SK-N-SH treated with all-trans-retinoic acid at 6 μM for 48 hours (cell line): Measurements from ENCODE around the gene SUDS3.

Source experiments
- ATAC-seq: fragments of 200-7000 bp; cut with Tn5 transposase; 3 replicates; pipeline ENCODE4 v1.9.1; 2020; ENCODE audit warnings: mild to moderate bottlenecking, moderate library complexity
- ARNTL ChIP-seq: fragments of 450-650 bp; formaldehyde crosslinking; IDR thresholded peaks from 2 replicates; pipeline ENCODE4 v1.5.0; 2020; ENCODE audit warnings: low read depth, mild to moderate bottlenecking, moderate library complexity, borderline replicate concordance
- CSDC2 ChIP-seq: fragments of 250-450 bp; sonication (Bioruptor Pico); IDR thresholded peaks from 2 replicates; pipeline ENCODE4 v1.5.0; 2020; ENCODE audit warnings: mild to moderate bottlenecking, moderate library complexity
- ESRRG ChIP-seq: fragments of 250-450 bp; sonication (Bioruptor Pico); IDR thresholded peaks from 2 replicates; pipeline ENCODE4 v1.6.1; 2021; ENCODE audit warnings: mild to moderate bottlenecking
- GLIS3 ChIP-seq: fragments of 250-450 bp; sonication (Bioruptor Pico); IDR thresholded peaks from 2 replicates; pipeline ENCODE4 v1.5.0; 2020; ENCODE audit warnings: mild to moderate bottlenecking, moderate library complexity
- ISL1 ChIP-seq: fragments of 250-450 bp; sonication (Bioruptor Pico); IDR thresholded peaks from 2 replicates; pipeline ENCODE4 v2.1.2; 2022; ENCODE audit warnings: mild to moderate bottlenecking, moderate library complexity
- OSR1 ChIP-seq: fragments of 250-450 bp; sonication (Bioruptor Pico); IDR thresholded peaks from 2 replicates; pipeline ENCODE4 v1.8.0; 2022; ENCODE audit warnings: moderate library complexity, mild to moderate bottlenecking, inconsistent platforms
- PPARA ChIP-seq: fragments of 250-450 bp; sonication (Bioruptor Pico); IDR thresholded peaks from 2 replicates; pipeline ENCODE4 v1.5.0; 2020; ENCODE audit warnings: mild to moderate bottlenecking, borderline replicate concordance
- SNAI2 ChIP-seq: fragments of 250-450 bp; sonication (Bioruptor Pico); IDR thresholded peaks from 2 replicates; pipeline ENCODE4 v1.5.0; 2020; ENCODE audit warnings: mild to moderate bottlenecking, moderate library complexity
- TCF4 ChIP-seq: fragments of 250-450 bp; sonication (Bioruptor Pico); IDR thresholded peaks from 2 replicates; pipeline ENCODE4 v1.8.0; 2021; ENCODE audit warnings: mild to moderate bottlenecking, moderate library complexity, borderline replicate concordance
- TOX ChIP-seq: fragments of 250-450 bp; sonication (Bioruptor Pico); IDR thresholded peaks from 2 replicates; pipeline ENCODE4 v1.8.0; 2021; ENCODE audit warnings: mild to moderate bottlenecking, moderate library complexity, borderline replicate concordance
- ZC3H10 ChIP-seq: fragments of 250-450 bp; sonication (Bioruptor Pico); IDR thresholded peaks from 2 replicates; pipeline ENCODE4 v1.5.1; 2021; ENCODE audit warnings: mild to moderate bottlenecking, moderate library complexity
- ZFP3 ChIP-seq: fragments of 250-450 bp; sonication (Bioruptor Pico); IDR thresholded peaks from 2 replicates; pipeline ENCODE4 v1.5.0; 2020; ENCODE audit warnings: mild to moderate bottlenecking, moderate library complexity
- ZNF565 ChIP-seq: fragments of 450-650 bp; formaldehyde crosslinking; conservative IDR thresholded peaks from 2 replicates; pipeline ENCODE4 v1.5.0; 2020; ENCODE audit warnings: low read depth, mild to moderate bottlenecking, moderate library complexity
- ZNF70 ChIP-seq: fragments of 450-650 bp; formaldehyde crosslinking; IDR thresholded peaks from 2 replicates; pipeline ENCODE4 v1.5.0; 2020; ENCODE audit warnings: mild to moderate bottlenecking, moderate library complexity
- ZNF8 ChIP-seq: fragments of 450-650 bp; formaldehyde crosslinking; IDR thresholded peaks from 2 replicates; pipeline ENCODE4 v1.5.0; 2020; ENCODE audit warnings: mild to moderate bottlenecking, moderate library complexity
- TF ChIP-seq, protein P1 (sequence below): fragments of 250-450 bp; sonication (Bioruptor Pico); IDR thresholded peaks from 2 replicates; pipeline ENCODE4 v1.8.0; 2021; ENCODE audit warnings: low read depth, mild to moderate bottlenecking, moderate library complexity, borderline replicate concordance
- TF ChIP-seq, protein P2 (sequence below): fragments of 250-450 bp; sonication (Bioruptor Pico); IDR thresholded peaks from 2 replicates; pipeline ENCODE4 v1.8.0; 2020; ENCODE audit warnings: mild to moderate bottlenecking, moderate library complexity, borderline replicate concordance
- TF ChIP-seq, protein P3 (sequence below): fragments of 250-450 bp; sonication (Bioruptor Pico); IDR thresholded peaks from 2 replicates; pipeline ENCODE4 v1.5.1; 2021; ENCODE audit warnings: mild to moderate bottlenecking, moderate library complexity
- TF ChIP-seq, protein P4 (sequence below): fragments of 250-450 bp; sonication (Bioruptor Pico); IDR thresholded peaks from 2 replicates; pipeline ENCODE4 v1.5.0; 2020; ENCODE audit warnings: mild to moderate bottlenecking, moderate library complexity

Gene SUDS3

DNA sequence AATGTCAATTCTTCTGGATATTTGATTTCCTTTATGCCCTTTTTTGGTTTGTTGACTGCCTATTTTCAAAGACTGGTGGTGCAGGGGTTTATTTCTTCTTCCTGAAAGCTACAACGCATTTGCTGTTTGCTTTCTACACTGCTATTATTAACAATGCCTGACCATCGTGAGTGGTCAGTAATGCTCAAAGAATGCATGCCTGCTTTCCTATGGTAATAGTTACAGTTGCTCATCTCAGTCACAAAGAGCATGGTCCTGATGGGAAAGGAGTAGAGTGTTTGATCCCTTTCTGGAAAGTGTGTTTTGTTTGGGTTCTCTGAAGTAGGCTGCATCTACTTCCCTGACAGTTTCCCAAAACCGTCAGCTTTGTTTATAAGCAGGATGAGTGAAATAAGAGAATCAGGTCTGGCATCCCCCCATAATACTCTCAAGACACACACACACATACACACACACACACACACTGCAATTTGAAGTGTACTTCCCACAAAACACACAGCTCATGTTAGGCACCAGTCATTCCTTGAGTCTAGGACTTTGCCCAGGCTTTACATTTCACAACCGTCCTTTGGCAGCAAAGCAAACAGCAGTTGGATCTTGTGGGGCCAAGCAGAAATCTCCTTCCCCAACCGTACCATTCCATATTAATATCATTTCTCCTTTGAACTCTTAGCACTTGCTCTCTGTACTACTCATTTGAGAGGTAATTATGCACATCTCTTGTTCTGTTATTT is 56.6 kb downstream of the SUDS3 start:
- ATAC-seq = peak; percentile 57; the same call in 2 of the 3 replicates
- TF ChIP-seq, protein P1, sequence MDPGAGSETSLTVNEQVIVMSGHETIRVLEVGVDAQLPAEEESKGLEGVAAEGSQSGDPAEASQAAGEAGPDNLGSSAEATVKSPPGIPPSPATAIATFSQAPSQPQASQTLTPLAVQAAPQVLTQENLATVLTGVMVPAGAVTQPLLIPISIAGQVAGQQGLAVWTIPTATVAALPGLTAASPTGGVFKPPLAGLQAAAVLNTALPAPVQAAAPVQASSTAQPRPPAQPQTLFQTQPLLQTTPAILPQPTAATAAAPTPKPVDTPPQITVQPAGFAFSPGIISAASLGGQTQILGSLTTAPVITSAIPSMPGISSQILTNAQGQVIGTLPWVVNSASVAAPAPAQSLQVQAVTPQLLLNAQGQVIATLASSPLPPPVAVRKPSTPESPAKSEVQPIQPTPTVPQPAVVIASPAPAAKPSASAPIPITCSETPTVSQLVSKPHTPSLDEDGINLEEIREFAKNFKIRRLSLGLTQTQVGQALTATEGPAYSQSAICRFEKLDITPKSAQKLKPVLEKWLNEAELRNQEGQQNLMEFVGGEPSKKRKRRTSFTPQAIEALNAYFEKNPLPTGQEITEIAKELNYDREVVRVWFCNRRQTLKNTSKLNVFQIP (CRISPR knock-in tag) = no peak

DNA sequence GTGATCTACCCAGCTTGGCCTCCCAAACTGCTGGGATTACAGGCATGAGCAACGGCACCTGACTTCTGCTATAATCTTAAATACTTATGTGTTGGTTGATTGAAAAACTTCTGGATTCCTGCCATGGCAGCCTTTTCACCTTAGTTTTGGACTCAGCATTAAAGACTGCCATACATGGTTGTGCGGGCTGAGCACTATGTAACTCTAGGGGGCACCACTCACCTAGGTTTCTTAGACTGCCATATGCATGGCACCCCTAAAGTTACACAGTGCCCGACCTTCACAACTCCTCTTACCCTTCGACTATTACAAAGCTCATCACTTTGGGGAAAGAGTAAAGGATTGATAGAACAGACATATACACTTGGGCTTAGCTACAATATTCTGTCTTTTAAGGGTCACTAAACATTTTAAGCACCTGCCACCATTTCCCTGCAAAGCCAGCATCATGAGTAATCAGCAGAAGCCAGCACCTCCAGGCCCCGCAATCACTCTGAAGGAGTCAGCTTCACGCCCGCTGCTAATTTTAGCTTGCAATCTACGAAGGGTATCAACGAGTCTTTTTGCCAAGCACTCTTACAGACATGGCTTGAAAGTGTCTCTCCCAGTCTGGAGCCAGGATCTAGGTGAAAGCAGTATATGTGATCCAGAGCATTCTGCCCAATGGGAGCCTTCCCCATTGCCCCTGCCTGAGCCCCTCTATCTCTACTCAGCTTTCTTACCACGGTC is 59.8 kb downstream of the SUDS3 start:
- TF ChIP-seq ZNF70 (CRISPR knock-in tag) (no peak), ESRRG (CRISPR knock-in tag) (no peak), ZNF565 (CRISPR knock-in tag) (no peak), PPARA (no peak), ARNTL (CRISPR knock-in tag) (no peak), GLIS3 (no peak), TOX (CRISPR knock-in tag) (no peak), TCF4 (no peak), OSR1 (CRISPR knock-in tag) (no peak), ZFP3 (CRISPR knock-in tag) (no peak), ISL1 (CRISPR knock-in tag) (no peak), ZC3H10 (no peak), ZNF8 (CRISPR knock-in tag) (no peak), CSDC2 (CRISPR knock-in tag) (no peak)
- TF ChIP-seq, protein P2, sequence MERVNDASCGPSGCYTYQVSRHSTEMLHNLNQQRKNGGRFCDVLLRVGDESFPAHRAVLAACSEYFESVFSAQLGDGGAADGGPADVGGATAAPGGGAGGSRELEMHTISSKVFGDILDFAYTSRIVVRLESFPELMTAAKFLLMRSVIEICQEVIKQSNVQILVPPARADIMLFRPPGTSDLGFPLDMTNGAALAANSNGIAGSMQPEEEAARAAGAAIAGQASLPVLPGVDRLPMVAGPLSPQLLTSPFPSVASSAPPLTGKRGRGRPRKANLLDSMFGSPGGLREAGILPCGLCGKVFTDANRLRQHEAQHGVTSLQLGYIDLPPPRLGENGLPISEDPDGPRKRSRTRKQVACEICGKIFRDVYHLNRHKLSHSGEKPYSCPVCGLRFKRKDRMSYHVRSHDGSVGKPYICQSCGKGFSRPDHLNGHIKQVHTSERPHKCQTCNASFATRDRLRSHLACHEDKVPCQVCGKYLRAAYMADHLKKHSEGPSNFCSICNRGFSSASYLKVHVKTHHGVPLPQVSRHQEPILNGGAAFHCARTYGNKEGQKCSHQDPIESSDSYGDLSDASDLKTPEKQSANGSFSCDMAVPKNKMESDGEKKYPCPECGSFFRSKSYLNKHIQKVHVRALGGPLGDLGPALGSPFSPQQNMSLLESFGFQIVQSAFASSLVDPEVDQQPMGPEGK (CRISPR knock-in tag) = no peak
- TF ChIP-seq, protein P3, sequence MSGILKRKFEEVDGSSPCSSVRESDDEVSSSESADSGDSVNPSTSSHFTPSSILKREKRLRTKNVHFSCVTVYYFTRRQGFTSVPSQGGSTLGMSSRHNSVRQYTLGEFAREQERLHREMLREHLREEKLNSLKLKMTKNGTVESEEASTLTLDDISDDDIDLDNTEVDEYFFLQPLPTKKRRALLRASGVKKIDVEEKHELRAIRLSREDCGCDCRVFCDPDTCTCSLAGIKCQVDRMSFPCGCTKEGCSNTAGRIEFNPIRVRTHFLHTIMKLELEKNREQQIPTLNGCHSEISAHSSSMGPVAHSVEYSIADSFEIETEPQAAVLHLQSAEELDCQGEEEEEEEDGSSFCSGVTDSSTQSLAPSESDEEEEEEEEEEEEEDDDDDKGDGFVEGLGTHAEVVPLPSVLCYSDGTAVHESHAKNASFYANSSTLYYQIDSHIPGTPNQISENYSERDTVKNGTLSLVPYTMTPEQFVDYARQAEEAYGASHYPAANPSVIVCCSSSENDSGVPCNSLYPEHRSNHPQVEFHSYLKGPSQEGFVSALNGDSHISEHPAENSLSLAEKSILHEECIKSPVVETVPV = no peak
- TF ChIP-seq, all 23 proteins: peak for 0
- ATAC-seq = peak; percentile 56; the same call in 2 of the 3 replicates

DNA sequence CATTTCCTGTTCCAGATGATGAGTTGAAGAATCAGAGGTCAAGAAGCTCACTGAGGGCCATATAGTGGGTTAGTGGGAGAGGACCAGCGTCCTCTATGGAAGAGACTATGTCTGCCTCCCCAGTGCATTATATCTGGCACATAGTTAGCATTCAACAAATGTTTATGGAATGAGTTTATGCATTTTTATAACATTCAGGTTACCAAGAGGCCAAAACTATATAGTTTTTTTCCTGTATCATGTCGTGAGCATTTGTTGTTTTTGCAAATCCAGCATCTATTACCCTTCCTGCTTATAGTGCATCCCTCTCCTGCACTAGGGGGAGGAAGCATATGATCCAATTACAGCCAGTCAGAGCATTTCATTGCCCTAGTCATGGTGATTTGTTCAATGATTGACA is 60.6 kb downstream of the SUDS3 start:
- TF ChIP-seq PPARA (no peak), ZNF70 (CRISPR knock-in tag) (no peak)
- TF ChIP-seq, protein P3 = no peak
- TF ChIP-seq, protein P1 (CRISPR knock-in tag) = no peak
- peak; percentile 72 for ATAC-seq

DNA sequence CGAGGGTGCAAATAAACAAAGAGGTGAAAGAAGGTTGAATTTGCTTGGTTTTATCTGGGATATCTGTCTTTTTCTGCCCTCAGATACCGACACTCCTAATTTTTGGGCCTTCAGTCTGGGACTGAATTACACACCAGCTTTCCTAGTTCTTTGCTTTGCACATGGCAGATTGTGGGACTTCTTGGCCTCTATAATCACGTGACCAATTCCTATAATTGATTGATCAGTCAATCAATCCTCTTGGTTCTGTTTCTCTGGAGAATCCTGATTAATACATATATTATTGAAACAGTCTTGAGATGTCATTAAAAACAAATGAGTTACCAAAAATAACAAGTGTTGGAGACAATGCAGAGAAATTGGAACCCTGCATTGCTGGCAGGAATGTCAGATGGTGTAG is 62.7 kb downstream of the SUDS3 start:
- no peak for ATAC-seq

More for the DNA sequence above, 62.7 kb downstream of the SUDS3 start:
- TF ChIP-seq TOX (CRISPR knock-in tag) (no peak), ISL1 (CRISPR knock-in tag) (no peak), ESRRG (CRISPR knock-in tag) (no peak), ZFP3 (CRISPR knock-in tag) (no peak), ZNF8 (CRISPR knock-in tag) (no peak), ZNF70 (CRISPR knock-in tag) (no peak), OSR1 (CRISPR knock-in tag) (no peak), ZNF565 (CRISPR knock-in tag) (no peak), SNAI2 (CRISPR knock-in tag) (no peak)
- TF ChIP-seq, protein P2 (CRISPR knock-in tag) = no peak
- TF ChIP-seq, protein P4, sequence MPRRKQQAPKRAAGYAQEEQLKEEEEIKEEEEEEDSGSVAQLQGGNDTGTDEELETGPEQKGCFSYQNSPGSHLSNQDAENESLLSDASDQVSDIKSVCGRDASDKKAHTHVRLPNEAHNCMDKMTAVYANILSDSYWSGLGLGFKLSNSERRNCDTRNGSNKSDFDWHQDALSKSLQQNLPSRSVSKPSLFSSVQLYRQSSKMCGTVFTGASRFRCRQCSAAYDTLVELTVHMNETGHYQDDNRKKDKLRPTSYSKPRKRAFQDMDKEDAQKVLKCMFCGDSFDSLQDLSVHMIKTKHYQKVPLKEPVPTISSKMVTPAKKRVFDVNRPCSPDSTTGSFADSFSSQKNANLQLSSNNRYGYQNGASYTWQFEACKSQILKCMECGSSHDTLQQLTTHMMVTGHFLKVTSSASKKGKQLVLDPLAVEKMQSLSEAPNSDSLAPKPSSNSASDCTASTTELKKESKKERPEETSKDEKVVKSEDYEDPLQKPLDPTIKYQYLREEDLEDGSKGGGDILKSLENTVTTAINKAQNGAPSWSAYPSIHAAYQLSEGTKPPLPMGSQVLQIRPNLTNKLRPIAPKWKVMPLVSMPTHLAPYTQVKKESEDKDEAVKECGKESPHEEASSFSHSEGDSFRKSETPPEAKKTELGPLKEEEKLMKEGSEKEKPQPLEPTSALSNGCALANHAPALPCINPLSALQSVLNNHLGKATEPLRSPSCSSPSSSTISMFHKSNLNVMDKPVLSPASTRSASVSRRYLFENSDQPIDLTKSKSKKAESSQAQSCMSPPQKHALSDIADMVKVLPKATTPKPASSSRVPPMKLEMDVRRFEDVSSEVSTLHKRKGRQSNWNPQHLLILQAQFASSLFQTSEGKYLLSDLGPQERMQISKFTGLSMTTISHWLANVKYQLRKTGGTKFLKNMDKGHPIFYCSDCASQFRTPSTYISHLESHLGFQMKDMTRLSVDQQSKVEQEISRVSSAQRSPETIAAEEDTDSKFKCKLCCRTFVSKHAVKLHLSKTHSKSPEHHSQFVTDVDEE = no peak
